SK-N-SH treated with all-trans-retinoic acid at 6 μM for 48 hours (cell line): ENCODE measurements around the gene UBR2.

Experiments
- ATAC-seq: fragments of 200-7000 bp; cut with Tn5 transposase; 3 replicates; pipeline ENCODE4 v1.9.1; 2020; ENCODE audit warnings: mild to moderate bottlenecking, moderate library complexity
- ARNTL ChIP-seq: fragments of 450-650 bp; formaldehyde crosslinking; IDR thresholded peaks from 2 replicates; pipeline ENCODE4 v1.5.0; 2020; ENCODE audit warnings: low read depth, mild to moderate bottlenecking, moderate library complexity, borderline replicate concordance
- BACH2 ChIP-seq: fragments of 250-450 bp; sonication (Bioruptor Pico); IDR thresholded peaks from 2 replicates; pipeline ENCODE4 v1.9.0; 2021; ENCODE audit warnings: mild to moderate bottlenecking, borderline replicate concordance
- CREB5 ChIP-seq: fragments of 250-450 bp; sonication (Bioruptor Pico); IDR thresholded peaks from 2 replicates; pipeline ENCODE4 v1.5.1; 2020; ENCODE audit warnings: low read depth, mild to moderate bottlenecking, moderate library complexity
- ESRRG ChIP-seq: fragments of 250-450 bp; sonication (Bioruptor Pico); IDR thresholded peaks from 2 replicates; pipeline ENCODE4 v1.6.1; 2021; ENCODE audit warnings: mild to moderate bottlenecking
- GLIS3 ChIP-seq: fragments of 250-450 bp; sonication (Bioruptor Pico); IDR thresholded peaks from 2 replicates; pipeline ENCODE4 v1.5.0; 2020; ENCODE audit warnings: mild to moderate bottlenecking, moderate library complexity
- ISL1 ChIP-seq: fragments of 250-450 bp; sonication (Bioruptor Pico); IDR thresholded peaks from 2 replicates; pipeline ENCODE4 v2.1.2; 2022; ENCODE audit warnings: mild to moderate bottlenecking, moderate library complexity
- OSR1 ChIP-seq: fragments of 250-450 bp; sonication (Bioruptor Pico); IDR thresholded peaks from 2 replicates; pipeline ENCODE4 v1.8.0; 2022; ENCODE audit warnings: moderate library complexity, mild to moderate bottlenecking, inconsistent platforms
- PATZ1 ChIP-seq: fragments of 250-450 bp; sonication (Bioruptor Pico); IDR thresholded peaks from 2 replicates; pipeline ENCODE4 v1.8.0; 2020; ENCODE audit warnings: mild to moderate bottlenecking, moderate library complexity, borderline replicate concordance
- PPARA ChIP-seq: fragments of 250-450 bp; sonication (Bioruptor Pico); IDR thresholded peaks from 2 replicates; pipeline ENCODE4 v1.5.0; 2020; ENCODE audit warnings: mild to moderate bottlenecking, borderline replicate concordance
- RARB ChIP-seq: fragments of 250-450 bp; sonication (Bioruptor Pico); IDR thresholded peaks from 2 replicates; pipeline ENCODE4 v1.8.0; 2021; ENCODE audit warnings: mild to moderate bottlenecking, moderate library complexity
- SNAI2 ChIP-seq: fragments of 250-450 bp; sonication (Bioruptor Pico); IDR thresholded peaks from 2 replicates; pipeline ENCODE4 v1.5.0; 2020; ENCODE audit warnings: mild to moderate bottlenecking, moderate library complexity
- TCF4 ChIP-seq: fragments of 250-450 bp; sonication (Bioruptor Pico); IDR thresholded peaks from 2 replicates; pipeline ENCODE4 v1.8.0; 2021; ENCODE audit warnings: mild to moderate bottlenecking, moderate library complexity, borderline replicate concordance
- ZFP3 ChIP-seq: fragments of 250-450 bp; sonication (Bioruptor Pico); IDR thresholded peaks from 2 replicates; pipeline ENCODE4 v1.5.0; 2020; ENCODE audit warnings: mild to moderate bottlenecking, moderate library complexity
- ZNF565 ChIP-seq: fragments of 450-650 bp; formaldehyde crosslinking; conservative IDR thresholded peaks from 2 replicates; pipeline ENCODE4 v1.5.0; 2020; ENCODE audit warnings: low read depth, mild to moderate bottlenecking, moderate library complexity
- ZNF70 ChIP-seq: fragments of 450-650 bp; formaldehyde crosslinking; IDR thresholded peaks from 2 replicates; pipeline ENCODE4 v1.5.0; 2020; ENCODE audit warnings: mild to moderate bottlenecking, moderate library complexity
- ZNF8 ChIP-seq: fragments of 450-650 bp; formaldehyde crosslinking; IDR thresholded peaks from 2 replicates; pipeline ENCODE4 v1.5.0; 2020; ENCODE audit warnings: mild to moderate bottlenecking, moderate library complexity
- TF ChIP-seq, protein P1 (sequence below): fragments of 250-450 bp; sonication (Bioruptor Pico); IDR thresholded peaks from 2 replicates; pipeline ENCODE4 v1.5.0; 2020; ENCODE audit warnings: mild to moderate bottlenecking, moderate library complexity
- TF ChIP-seq, protein P2 (sequence below): fragments of 250-450 bp; sonication (Bioruptor Pico); IDR thresholded peaks from 2 replicates; pipeline ENCODE4 v1.5.1; 2021; ENCODE audit warnings: mild to moderate bottlenecking, moderate library complexity
- TF ChIP-seq, protein P3 (sequence below): fragments of 250-450 bp; sonication (Bioruptor Pico); IDR thresholded peaks from 2 replicates; pipeline ENCODE4 v1.8.0; 2021; ENCODE audit warnings: low read depth, mild to moderate bottlenecking, moderate library complexity, borderline replicate concordance

UBR2 gene

DNA sequence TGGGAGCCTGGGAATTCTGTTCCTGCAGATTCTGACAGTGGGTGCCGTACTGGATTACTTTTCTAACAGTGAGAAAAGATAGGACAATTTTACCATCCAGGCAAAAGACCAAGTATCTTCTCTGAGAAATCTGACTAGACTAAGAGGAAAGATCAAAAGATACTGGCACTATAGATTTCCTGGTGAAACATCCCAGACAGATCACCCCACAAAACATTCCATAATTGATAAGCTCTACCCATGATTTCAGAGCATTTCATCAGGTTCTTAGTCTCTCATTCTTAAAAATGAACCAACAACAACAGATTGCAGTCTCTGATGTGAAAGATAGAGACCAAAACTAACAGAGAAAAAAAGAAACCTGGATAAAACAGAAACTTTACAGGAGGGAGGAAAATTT lies 13.6 kb upstream of the UBR2 start:
- TF ChIP-seq, protein P1, sequence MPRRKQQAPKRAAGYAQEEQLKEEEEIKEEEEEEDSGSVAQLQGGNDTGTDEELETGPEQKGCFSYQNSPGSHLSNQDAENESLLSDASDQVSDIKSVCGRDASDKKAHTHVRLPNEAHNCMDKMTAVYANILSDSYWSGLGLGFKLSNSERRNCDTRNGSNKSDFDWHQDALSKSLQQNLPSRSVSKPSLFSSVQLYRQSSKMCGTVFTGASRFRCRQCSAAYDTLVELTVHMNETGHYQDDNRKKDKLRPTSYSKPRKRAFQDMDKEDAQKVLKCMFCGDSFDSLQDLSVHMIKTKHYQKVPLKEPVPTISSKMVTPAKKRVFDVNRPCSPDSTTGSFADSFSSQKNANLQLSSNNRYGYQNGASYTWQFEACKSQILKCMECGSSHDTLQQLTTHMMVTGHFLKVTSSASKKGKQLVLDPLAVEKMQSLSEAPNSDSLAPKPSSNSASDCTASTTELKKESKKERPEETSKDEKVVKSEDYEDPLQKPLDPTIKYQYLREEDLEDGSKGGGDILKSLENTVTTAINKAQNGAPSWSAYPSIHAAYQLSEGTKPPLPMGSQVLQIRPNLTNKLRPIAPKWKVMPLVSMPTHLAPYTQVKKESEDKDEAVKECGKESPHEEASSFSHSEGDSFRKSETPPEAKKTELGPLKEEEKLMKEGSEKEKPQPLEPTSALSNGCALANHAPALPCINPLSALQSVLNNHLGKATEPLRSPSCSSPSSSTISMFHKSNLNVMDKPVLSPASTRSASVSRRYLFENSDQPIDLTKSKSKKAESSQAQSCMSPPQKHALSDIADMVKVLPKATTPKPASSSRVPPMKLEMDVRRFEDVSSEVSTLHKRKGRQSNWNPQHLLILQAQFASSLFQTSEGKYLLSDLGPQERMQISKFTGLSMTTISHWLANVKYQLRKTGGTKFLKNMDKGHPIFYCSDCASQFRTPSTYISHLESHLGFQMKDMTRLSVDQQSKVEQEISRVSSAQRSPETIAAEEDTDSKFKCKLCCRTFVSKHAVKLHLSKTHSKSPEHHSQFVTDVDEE, result no peak
- TF ChIP-seq, protein P2, sequence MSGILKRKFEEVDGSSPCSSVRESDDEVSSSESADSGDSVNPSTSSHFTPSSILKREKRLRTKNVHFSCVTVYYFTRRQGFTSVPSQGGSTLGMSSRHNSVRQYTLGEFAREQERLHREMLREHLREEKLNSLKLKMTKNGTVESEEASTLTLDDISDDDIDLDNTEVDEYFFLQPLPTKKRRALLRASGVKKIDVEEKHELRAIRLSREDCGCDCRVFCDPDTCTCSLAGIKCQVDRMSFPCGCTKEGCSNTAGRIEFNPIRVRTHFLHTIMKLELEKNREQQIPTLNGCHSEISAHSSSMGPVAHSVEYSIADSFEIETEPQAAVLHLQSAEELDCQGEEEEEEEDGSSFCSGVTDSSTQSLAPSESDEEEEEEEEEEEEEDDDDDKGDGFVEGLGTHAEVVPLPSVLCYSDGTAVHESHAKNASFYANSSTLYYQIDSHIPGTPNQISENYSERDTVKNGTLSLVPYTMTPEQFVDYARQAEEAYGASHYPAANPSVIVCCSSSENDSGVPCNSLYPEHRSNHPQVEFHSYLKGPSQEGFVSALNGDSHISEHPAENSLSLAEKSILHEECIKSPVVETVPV, result no peak
- TF ChIP-seq ZNF565 (CRISPR knock-in tag), result no peak
- no peak for TF ChIP-seq ESRRG (CRISPR knock-in tag)
- TF ChIP-seq CREB5, result no peak
- no peak for TF ChIP-seq TCF4 (CRISPR knock-in tag)
- TF ChIP-seq GLIS3, result no peak
- TF ChIP-seq ARNTL (CRISPR knock-in tag), result no peak
- no peak for TF ChIP-seq RARB (CRISPR knock-in tag)
- no peak for TF ChIP-seq ZFP3 (CRISPR knock-in tag)
- TF ChIP-seq PPARA, result no peak
- TF ChIP-seq OSR1 (CRISPR knock-in tag), result no peak
- no peak for TF ChIP-seq ISL1 (CRISPR knock-in tag)
- TF ChIP-seq ZNF8 (CRISPR knock-in tag), result no peak
- no peak for TF ChIP-seq SNAI2 (CRISPR knock-in tag)
- TF ChIP-seq, all 23 proteins: peak for 0
- ATAC-seq, result no peak

GRCh38 chr6:42551217-42551616 lies 12.6 kb upstream of the UBR2 start:
- ATAC-seq, result no peak
- no peak for TF ChIP-seq SNAI2 (CRISPR knock-in tag)
- TF ChIP-seq PATZ1 (CRISPR knock-in tag), result no peak
- TF ChIP-seq CREB5, result no peak
- TF ChIP-seq, protein P2, result no peak
- TF ChIP-seq GLIS3, result no peak
- TF ChIP-seq PPARA, result no peak
- no peak for TF ChIP-seq ESRRG (CRISPR knock-in tag)
- TF ChIP-seq, all 23 proteins: peak for 0

DNA sequence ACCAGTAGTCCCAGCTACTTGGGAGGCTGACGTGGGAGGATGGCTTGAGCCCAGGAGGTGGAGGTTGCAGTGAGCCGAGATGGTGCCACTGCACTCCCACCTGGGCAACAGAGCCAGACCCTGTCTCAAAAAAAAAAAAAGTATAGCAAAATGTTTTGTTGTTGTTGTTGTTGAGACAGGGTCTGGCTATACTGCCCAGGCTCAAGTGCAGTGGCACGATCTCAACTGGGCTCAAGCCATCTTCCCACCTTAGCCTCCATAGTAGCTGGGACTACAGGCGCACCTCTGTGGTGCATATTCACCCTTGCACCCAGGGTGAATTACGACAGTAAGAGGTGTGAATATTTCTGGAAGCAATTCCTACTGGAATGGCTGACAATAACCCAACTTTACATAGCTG lies 11.4 kb upstream of the UBR2 start:
- ATAC-seq, result no peak
- TF ChIP-seq, protein P1, result no peak
- TF ChIP-seq TCF4 (CRISPR knock-in tag) (no peak), PPARA (no peak), ESRRG (CRISPR knock-in tag) (no peak), ARNTL (CRISPR knock-in tag) (no peak), ZNF8 (CRISPR knock-in tag) (no peak), ZNF70 (CRISPR knock-in tag) (no peak), SNAI2 (CRISPR knock-in tag) (no peak), ISL1 (CRISPR knock-in tag) (no peak), BACH2 (CRISPR knock-in tag) (no peak)
- TF ChIP-seq, protein P2, result no peak
- TF ChIP-seq, protein P3, sequence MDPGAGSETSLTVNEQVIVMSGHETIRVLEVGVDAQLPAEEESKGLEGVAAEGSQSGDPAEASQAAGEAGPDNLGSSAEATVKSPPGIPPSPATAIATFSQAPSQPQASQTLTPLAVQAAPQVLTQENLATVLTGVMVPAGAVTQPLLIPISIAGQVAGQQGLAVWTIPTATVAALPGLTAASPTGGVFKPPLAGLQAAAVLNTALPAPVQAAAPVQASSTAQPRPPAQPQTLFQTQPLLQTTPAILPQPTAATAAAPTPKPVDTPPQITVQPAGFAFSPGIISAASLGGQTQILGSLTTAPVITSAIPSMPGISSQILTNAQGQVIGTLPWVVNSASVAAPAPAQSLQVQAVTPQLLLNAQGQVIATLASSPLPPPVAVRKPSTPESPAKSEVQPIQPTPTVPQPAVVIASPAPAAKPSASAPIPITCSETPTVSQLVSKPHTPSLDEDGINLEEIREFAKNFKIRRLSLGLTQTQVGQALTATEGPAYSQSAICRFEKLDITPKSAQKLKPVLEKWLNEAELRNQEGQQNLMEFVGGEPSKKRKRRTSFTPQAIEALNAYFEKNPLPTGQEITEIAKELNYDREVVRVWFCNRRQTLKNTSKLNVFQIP (CRISPR knock-in tag), result no peak
